ENCODE data around the gene INS. TPM values are rescaled to one million over a fixed set of nuclear protein-coding genes. Genes with fewer than 3 reads are reported as not detected.
A peak's percentile ranks its signal among the peaks of the same experiment; 100 is the strongest.

The INS gene
- total and polyA plus RNA-seq, 2 of the 8 experiments (the other 6 are each of a cell fraction or from before 2014, with no cell fraction given): not detected

DNA sequence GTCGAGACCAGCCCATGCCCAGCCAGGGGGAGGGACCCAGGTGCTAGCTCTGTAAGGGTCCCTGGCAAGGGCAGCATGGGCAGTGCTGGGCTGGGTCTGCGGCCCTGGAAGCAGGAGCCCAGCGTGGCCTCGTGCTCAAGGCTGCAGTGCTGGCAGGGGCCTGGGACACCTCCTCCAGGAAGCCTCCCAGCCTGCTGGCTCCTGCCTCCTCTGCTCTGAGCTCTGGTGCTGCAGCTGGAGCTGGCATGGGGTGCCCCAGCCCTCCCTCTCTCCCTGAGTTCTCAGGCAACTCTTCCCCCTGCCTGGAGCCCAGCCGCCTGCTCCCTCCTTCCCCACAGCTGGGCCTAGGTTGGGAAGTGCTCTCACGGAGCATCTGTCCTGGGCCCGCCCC, 6.8 kb downstream of the INS start:
- Histone ChIP-seq H3K79me2 (ENCODE audit: control insufficient read depth in 1 of 2, insufficient read depth in 2 of 2, low read length in 2 of 2) (no peaks in the 10 kb centered on the region), H3K27me3 (replicated peaks in 1 of 4; ENCODE audit: control insufficient read depth in 3 of 4, extremely low read depth in 1 of 4, insufficient read depth in 3 of 4, low read length in 3 of 4) (peaks cover 2 to 9% (median 6%) of the 10 kb centered on the region in 4 experiments; a peak in 6 of 7 replicates), H2BK20ac (ENCODE audit: low read length) (no peak overlapping the region), H3K56ac (replicated peaks; ENCODE audit: insufficient read length, low read depth, low read length) (no peak overlapping the region), H2AK5ac (ENCODE audit: low read depth, low read length) (no peak overlapping the region), H4K5ac (ENCODE audit: insufficient read length, low read depth, low read length) (no peak overlapping the region), H3K36me3 (ENCODE audit: control insufficient read depth in 2 of 4, insufficient read depth in 4 of 4, low read length in 3 of 4) (no peaks in the 10 kb centered on the region), H3K4me3 (ENCODE audit: extremely low read depth in 1 of 4, insufficient read depth in 2 of 4, low read depth in 3 of 4, low read length in 4 of 4) (no peak overlapping the region), H2BK15ac (ENCODE audit: low read length) (no peak overlapping the region), H3K4ac (replicated peaks; ENCODE audit: insufficient read length, low read depth, low read length) (no peak overlapping the region), H3K23me2 (ENCODE audit: low read depth, low read length) (no peaks in the 10 kb centered on the region), H3K14ac (ENCODE audit: insufficient read length) (no peak overlapping the region), H3K18ac (ENCODE audit: extremely low read depth, low read length) (no peak overlapping the region), H2BK5ac (ENCODE audit: low read depth, low read length) (no peak overlapping the region), H3K23ac (ENCODE audit: insufficient read length) (no peak overlapping the region), H2AFZ (ENCODE audit: low read length) (no peak overlapping the region), H2BK120ac (replicated peaks; ENCODE audit: low read depth, low read length) (no peak overlapping the region), H3K9ac (replicated peaks in 1 of 4; ENCODE audit: extremely low read depth in 1 of 4, low read depth in 3 of 4, low read length in 3 of 4) (no peak overlapping the region), H3K27ac (ENCODE audit: low read depth, low read length) (no peak overlapping the region), H4K91ac (replicated peaks; ENCODE audit: insufficient read length, low read length) (no peak overlapping the region), H4K8ac (ENCODE audit: extremely low read depth, insufficient read depth, low read length) (peak overlapping the region; percentile 86; the same call in 1 of the 2 replicates), H3K4me2 (ENCODE audit: insufficient read depth in 1 of 2, low read depth in 2 of 2, low read length in 2 of 2) (no peak overlapping the region), H2BK12ac (ENCODE audit: low read depth, low read length) (no peak overlapping the region; the same call in 1 of the 2 replicates), H4K20me1 (replicated peaks in 1 of 2; ENCODE audit: control insufficient read depth in 1 of 2, insufficient read depth in 2 of 2, low read length in 2 of 2) (peaks cover 0 to 1% of the 10 kb centered on the region in 2 experiments), H3K4me1 (replicated peaks in 1 of 4; ENCODE audit: control insufficient read depth in 3 of 4, insufficient read depth in 4 of 4, low read length in 3 of 4) (peaks cover 0 to 2% (median under 1%) of the 10 kb centered on the region in 4 experiments; a peak in 3 of 7 replicates), H3K79me1 (ENCODE audit: low read depth, low read length) (no peaks in the 10 kb centered on the region), H3K9me3 (ENCODE audit: insufficient read depth in 2 of 2, low read depth in 1 of 2, low read length in 1 of 2) (no peaks in the 10 kb centered on the region)
- ChIA-PET POLR2A (ENCODE audit: partially characterized antibody) (interaction anchor here (1.1 to 1.3 kb wide), 2 partner anchors 19 to 126 kb away, joined by 3 to 4 read pairs; no protein-coding TSS in a partner anchor), CTCF (ENCODE audit: partially characterized antibody) (interaction anchor here (0.6 to 18.5 kb wide), 27 partner anchors 9 to 513 kb away, joined by 3 to 551 read pairs (median 47); partner anchors contain the start of genes IGF2, INS, LSP1 and MRPL23)
- no peak for TF ChIP-seq CBX5 (IDR thresholded peaks at IDR 0.05; ENCODE audit: low read depth, low read length)
- no peak for FAIRE-seq
- 90% methylated on average over 7 of the region's 7 CpGs; no CpG with 5 or more reads in 1 of the 2 experiments for WGBS, 2 experiments (ENCODE audit: extremely low coverage in 1 of 2, insufficient coverage in 1 of 2, insufficient read length in 1 of 2, insufficient replicate concordance in 2 of 2, low coverage in 1 of 2, low lambda C conversion rate in 2 of 2, missing lambda C conversion rate in 1 of 2)
- no peak for DNase-seq (ENCODE audit: low read depth in 1 of 2, low spot score in 2 of 2)

Data from H1 (cell line).